Omental fat pad (tissue), 4 donors: Measurements from ENCODE around the gene NR2F1-AS1. TPM values are rescaled to one million over a fixed set of nuclear protein-coding genes. Genes with fewer than 3 reads are reported as not detected.
A peak's percentile ranks its signal among the peaks of the same experiment; 100 is the strongest.

Experiments
- ATAC-seq: fragments of 150-250 bp; one replicate; pipeline ENCODE4 v1.9.1; 2016; ENCODE audit warnings: mild to moderate bottlenecking, moderate library complexity; ENCODE audit not compliant: low FRiP score
- DNase-seq: peaks from one replicate; pipeline ENCODE4 v3.0.0-alpha.2; 2019; ENCODE audit warnings: low spot score
- total RNA-seq, 4 donors: library from RNA; depleted of rRNA; stranded (reverse); fragments of >200 nt; gene quantifications; one replicate each; pipeline ENCODE4 v1.1.0, GENCODE V29; 2016
- TF ChIP-seq, protein P1 (sequence below), 3 donors: fragments of 450-650 bp; IDR thresholded peaks; one replicate each; pipeline ENCODE4 v1.5.1; 2016 to 2017; ENCODE audit warnings: antibody characterized with exemption in 3 of 3, mild to moderate bottlenecking in 3 of 3, moderate library complexity in 2 of 3

Gene NR2F1-AS1
- total RNA-seq, 4 donors from 2014 or later = 17.3 to 31.0 (median 22.9) TPM

DNA sequence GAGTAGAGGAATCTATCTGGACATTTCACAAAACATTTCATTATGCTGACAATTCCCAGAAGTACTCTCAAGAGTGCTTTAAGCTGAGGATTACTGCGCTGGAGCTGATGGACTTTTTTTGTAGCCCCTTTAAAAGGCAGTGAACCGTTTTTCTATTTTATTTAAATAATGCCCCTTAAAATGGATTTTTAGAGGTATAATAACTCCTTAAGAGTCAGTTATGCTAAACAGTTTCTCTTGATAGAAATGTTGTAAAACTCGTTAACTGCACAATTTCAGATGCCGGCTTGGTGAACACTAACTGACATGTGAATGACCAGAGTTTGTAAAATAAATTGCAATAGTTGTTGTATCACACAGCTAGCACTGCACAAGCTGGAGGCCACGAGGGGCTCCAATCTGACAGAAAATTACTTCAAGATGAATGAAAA is 174.0 kb downstream of the NR2F1-AS1 start:
- DNase-seq = no peak
- TF ChIP-seq, protein P1, sequence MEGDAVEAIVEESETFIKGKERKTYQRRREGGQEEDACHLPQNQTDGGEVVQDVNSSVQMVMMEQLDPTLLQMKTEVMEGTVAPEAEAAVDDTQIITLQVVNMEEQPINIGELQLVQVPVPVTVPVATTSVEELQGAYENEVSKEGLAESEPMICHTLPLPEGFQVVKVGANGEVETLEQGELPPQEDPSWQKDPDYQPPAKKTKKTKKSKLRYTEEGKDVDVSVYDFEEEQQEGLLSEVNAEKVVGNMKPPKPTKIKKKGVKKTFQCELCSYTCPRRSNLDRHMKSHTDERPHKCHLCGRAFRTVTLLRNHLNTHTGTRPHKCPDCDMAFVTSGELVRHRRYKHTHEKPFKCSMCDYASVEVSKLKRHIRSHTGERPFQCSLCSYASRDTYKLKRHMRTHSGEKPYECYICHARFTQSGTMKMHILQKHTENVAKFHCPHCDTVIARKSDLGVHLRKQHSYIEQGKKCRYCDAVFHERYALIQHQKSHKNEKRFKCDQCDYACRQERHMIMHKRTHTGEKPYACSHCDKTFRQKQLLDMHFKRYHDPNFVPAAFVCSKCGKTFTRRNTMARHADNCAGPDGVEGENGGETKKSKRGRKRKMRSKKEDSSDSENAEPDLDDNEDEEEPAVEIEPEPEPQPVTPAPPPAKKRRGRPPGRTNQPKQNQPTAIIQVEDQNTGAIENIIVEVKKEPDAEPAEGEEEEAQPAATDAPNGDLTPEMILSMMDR (IDR thresholded peaks at IDR 0.05) = no peak
- ATAC-seq = no peak

DNA sequence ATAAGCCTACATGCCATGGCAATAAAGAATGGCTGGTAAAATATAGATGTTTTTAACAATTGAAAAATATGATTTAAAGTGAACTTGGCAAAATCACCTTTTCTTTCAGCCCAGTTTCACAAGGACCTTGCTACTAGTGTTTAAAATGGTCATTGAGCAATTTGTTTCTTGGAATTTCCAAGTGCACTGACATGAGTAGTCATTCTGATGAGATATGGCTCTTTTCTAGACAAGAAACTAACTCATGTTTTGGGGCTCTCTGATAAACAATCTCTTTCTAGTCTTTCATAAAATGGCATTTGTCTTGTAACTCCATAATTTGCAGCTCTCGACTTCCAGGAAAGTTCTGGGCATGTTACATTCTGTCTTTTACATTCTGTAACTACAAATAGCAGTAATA is 176.8 kb downstream of the NR2F1-AS1 start:
- TF ChIP-seq, protein P1 (IDR thresholded peaks at IDR 0.05) = no peak
- DNase-seq (no peak), ATAC-seq (peak; percentile 85)

- TF ChIP-seq, protein P1 (IDR thresholded peaks at IDR 0.05) = no peak
- ATAC-seq = no peak
- DNase-seq = no peak
These were observed 177.7 kb downstream of the NR2F1-AS1 start for GRCh38 chr5:93403141-93403928.

GRCh38 chr5:93402451-93402850 is 178.6 kb downstream of the NR2F1-AS1 start:
- ATAC-seq (no peak), DNase-seq (no peak)
- TF ChIP-seq, protein P1 (IDR thresholded peaks at IDR 0.05) = no peak

DNA sequence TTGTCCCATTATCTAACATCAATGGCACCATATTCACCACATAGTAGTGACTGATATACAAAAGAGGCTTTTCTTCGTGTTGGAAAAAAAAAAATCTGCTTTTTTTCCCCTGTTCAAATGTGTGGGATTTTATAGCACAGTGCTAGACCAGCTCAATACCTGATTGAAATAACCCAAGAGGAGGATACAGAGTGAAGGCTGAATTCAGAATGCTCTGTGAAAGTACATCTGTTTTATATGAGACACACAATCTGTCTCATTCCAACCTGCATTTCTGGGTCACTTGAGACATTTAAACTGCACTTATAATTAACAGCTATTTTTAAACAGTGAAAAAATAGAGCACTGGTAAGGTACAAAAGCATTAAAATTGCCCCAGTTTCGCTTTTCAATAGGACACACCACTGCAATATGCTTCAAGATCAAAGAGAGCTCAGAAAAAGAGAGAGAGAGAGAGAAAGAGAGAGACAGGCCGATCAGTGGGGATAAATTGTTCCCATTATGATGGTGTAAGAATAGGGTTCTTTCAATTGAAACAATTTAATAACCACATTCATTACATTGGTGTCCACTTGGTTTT is 179.3 kb downstream of the NR2F1-AS1 start:
- DNase-seq (no peak), ATAC-seq (no peak)
- TF ChIP-seq, protein P1 (IDR thresholded peaks at IDR 0.05) = no peak

DNA sequence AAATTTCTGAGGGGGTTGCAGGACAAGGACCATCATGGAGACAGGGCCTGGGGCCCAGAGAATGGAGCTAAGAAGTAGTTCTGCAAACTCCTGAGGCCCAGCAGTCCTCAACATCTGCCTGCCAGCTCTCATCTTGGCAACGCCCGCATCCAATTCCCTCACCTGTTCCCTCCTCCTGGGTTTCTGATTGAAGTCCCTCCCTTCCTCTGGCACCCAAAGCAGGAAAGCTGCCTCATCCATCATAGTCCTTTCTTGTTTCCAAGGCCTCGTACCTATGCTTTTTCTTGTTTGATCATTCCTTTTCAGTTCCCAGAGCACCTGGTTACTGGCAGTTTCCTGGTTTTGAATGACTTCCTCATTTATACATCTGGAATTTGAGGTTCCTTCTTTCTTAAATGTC is 181.3 kb downstream of the NR2F1-AS1 start:
- no peak for ATAC-seq
- TF ChIP-seq, protein P1 (IDR thresholded peaks at IDR 0.05) = no peak
- DNase-seq = no peak

- no peak for DNase-seq
- TF ChIP-seq, protein P1 (IDR thresholded peaks at IDR 0.05) = no peak
- no peak for ATAC-seq
These were observed 185.0 kb downstream of the NR2F1-AS1 start for GRCh38 chr5:93395971-93396379.
